GM21723 (cell line): Measurements from ENCODE around the gene SLC8A1.
"Not testable (repeated sequence)": the region's sequence is repeated elsewhere in the genome, so short reads cannot be mapped to it uniquely, and the experiment has no call there.

Experiments
- ATAC-seq: cut with Tn5 transposase; IDR thresholded peaks from one replicate; pipeline ENCODE4 v1.9.1; 2021; ENCODE audit warnings: mild to moderate bottlenecking, moderate library complexity; ENCODE audit not compliant: unreplicated experiment

The SLC8A1 gene

GRCh38 chr2:40097691-40098385 lies 354.1 kb downstream of the SLC8A1 start:
- ATAC-seq, result no peak

- no peak for ATAC-seq
Observed at GRCh38 chr2:40096360-40096759, 355.5 kb downstream of the SLC8A1 start.

GRCh38 chr2:40095000-40095399 lies 356.9 kb downstream of the SLC8A1 start:
- ATAC-seq, result no peak

GRCh38 chr2:40094451-40094850 lies 357.4 kb downstream of the SLC8A1 start:
- ATAC-seq, result no peak

GRCh38 chr2:40093021-40093675 lies 358.7 kb downstream of the SLC8A1 start:
- ATAC-seq, result no peak

- ATAC-seq, result no peak
Observed at GRCh38 chr2:40090044-40090443, 361.8 kb downstream of the SLC8A1 start.

GRCh38 chr2:40087927-40088326 lies 364.0 kb downstream of the SLC8A1 start:
- no peak for ATAC-seq

- no peak for ATAC-seq
Observed at GRCh38 chr2:40087434-40087833, 364.5 kb downstream of the SLC8A1 start.

DNA sequence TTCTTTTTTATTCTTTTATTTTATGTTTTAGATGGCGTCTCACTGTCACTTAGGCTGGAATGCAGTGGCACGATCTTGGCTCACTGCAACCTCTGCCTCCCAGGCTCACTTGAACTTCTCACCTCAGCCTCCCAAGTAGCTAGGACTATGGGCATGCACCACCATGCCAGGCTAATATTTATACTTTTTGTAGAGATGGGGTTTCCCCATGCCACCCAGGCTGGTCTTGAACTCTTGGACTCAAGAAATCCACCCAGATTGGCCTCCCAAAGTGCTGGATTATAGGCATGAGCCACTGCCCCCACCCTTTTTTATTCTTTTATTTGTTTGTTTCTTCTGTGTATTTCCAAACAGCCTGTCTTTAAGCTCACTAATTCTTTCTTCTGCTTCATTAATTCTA lies 366.1 kb downstream of the SLC8A1 start:
- ATAC-seq, result no peak

GRCh38 chr2:40073336-40073735 lies 378.6 kb downstream of the SLC8A1 start:
- not testable (repeated sequence) for ATAC-seq

- ATAC-seq, result no peak
Observed at GRCh38 chr2:40072442-40073232, 379.3 kb downstream of the SLC8A1 start.

DNA sequence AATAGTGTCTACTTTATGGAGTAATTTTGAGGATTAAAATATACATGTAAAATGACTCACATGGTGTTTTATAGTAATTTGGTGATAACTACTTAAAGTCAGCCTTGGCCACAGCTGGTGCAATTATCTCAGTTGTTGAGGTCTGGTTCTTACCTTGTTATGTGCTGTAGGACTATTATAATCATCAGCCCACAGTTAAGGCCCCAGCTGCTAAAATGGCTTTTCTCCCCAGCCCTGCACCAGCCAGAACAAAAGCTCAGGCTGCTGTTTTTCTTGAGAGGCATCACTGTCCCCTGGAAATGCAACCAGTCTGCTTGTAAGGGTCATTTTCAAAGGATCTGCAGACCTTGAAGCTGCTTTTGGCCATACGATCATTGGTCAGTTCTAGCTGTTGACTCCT lies 389.5 kb downstream of the SLC8A1 start:
- ATAC-seq, result no peak

DNA sequence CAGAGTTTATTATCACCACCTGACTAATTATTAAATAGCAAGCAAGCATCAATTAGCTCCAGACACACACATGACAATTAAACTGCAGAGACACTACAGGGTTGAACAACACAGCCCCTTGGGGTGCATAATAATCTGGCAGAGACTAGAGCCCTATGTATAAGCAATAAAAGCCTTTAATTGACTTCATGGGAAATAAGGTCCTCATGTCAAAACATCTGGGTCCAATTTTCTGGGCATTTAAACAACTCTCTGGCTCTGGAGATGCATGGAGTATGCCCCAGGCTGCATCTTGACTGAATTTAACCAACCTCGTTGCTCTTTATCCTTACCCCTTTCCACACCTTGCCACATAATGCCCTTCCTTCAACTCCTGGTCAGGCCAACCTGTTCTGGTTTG lies 402.1 kb downstream of the SLC8A1 start:
- no peak for ATAC-seq

DNA sequence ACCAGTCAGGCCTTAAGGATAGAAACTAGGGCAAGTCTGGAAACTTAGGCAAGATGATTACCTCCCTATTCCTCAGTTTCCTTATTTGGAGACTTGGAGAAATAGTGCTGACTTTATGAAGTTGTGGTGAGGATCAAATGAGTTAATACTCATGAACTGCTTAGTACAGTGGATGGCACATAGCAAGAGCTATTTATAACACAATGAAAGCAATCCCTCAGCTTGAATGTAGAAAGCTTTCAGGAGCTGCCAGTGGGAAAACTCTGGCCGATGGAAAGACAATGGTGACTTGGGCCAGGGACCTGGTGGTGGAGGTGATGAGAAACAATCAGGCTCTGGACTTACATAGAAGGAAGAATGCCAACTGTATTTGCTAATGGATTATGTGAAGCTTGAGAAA lies 403.4 kb downstream of the SLC8A1 start:
- no peak for ATAC-seq

DNA sequence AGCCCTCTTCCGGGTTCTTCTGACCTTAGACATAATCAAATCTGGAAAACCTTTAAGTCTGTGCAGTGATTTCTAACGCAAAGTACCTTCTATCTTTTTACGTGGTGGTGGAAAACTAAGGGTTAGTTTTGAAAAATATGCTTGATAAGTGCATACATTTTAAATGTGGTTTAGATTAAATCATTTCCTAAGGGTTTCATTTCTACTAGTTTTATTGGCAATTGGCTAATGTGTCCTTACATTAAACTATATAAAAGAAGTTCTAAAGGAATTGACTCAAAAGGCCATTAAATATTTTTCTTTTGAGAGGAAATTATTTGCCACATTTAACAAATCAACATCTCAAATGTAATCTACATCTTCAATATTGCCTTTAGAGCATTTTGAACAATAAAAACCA lies 404.5 kb downstream of the SLC8A1 start:
- ATAC-seq, result no peak
